LNCaP clone FGC (cell line): ENCODE results near the gene AP1S1.

ENCODE experiments used
- DNase-seq: peaks from one replicate; pipeline ENCODE4 v3.0.0-alpha.2; 2011; ENCODE audit warnings: low read depth
- H3K4me3 ChIP-seq: 2 replicates; pipeline ENCODE4 v1.5.1; 2011; ENCODE audit warnings: mild to moderate bottlenecking, low read depth, low read length, control low read depth
- TF ChIP-seq, protein P1 (sequence below): IDR thresholded peaks from 2 replicates; pipeline ENCODE4 v1.5.1; 2012; ENCODE audit warnings: mild to moderate bottlenecking; ENCODE audit not compliant: control insufficient read depth, insufficient read depth; ENCODE audit errors: extremely low read depth

AP1S1 gene

GRCh38 chr7:101180130-101180755 is 26.0 kb downstream of the AP1S1 start, which contains the start of gene NAT16:
TSS of gene NAT16 (minus strand) at chr7:101180293. CDS start at chr7:101174807, 5,486 bp downstream.
- no peak for DNase-seq
- TF ChIP-seq, protein P1, sequence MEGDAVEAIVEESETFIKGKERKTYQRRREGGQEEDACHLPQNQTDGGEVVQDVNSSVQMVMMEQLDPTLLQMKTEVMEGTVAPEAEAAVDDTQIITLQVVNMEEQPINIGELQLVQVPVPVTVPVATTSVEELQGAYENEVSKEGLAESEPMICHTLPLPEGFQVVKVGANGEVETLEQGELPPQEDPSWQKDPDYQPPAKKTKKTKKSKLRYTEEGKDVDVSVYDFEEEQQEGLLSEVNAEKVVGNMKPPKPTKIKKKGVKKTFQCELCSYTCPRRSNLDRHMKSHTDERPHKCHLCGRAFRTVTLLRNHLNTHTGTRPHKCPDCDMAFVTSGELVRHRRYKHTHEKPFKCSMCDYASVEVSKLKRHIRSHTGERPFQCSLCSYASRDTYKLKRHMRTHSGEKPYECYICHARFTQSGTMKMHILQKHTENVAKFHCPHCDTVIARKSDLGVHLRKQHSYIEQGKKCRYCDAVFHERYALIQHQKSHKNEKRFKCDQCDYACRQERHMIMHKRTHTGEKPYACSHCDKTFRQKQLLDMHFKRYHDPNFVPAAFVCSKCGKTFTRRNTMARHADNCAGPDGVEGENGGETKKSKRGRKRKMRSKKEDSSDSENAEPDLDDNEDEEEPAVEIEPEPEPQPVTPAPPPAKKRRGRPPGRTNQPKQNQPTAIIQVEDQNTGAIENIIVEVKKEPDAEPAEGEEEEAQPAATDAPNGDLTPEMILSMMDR = no peak
- no peak within 1 kb of the TSS for H3K4me3 ChIP-seq

GRCh38 chr7:101185258-101185839 is 31.1 kb downstream of the AP1S1 start:
- TF ChIP-seq, protein P1 = no peak
- H3K4me3 ChIP-seq = no peak overlapping the region
- DNase-seq = no peak

- TF ChIP-seq, protein P1 = no peak
- H3K4me3 ChIP-seq = no peak overlapping the region
- no peak for DNase-seq
These were observed 31.9 kb downstream of the AP1S1 start for GRCh38 chr7:101186194-101186593.

- TF ChIP-seq, protein P1 = no peak
- no peak overlapping the region for H3K4me3 ChIP-seq
- no peak for DNase-seq
These were observed 32.7 kb downstream of the AP1S1 start for GRCh38 chr7:101186844-101187428.

DNA sequence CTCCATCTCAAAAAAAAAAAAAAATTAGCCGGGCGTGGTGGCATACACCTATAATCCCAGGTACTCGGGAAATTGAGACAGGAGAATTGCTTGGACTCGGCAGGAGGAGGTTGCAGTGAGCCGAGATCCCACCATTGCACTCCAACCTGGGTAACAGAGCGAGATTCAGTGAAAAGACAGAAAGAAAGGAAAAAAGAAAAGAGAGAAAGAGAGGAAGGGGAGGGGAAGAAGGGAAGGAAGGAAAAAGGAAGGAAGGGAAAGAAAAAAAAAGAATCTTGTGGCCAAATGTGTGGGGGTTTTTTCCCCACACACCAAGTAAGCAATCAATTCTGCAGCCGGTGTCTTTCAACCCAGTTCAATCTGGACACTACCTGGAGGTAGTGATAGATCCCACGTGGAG is 34.8 kb downstream of the AP1S1 start:
- no peak for DNase-seq
- no peak overlapping the region for H3K4me3 ChIP-seq
- TF ChIP-seq, protein P1 = no peak

- no peak overlapping the region for H3K4me3 ChIP-seq
- TF ChIP-seq, protein P1 = no peak
- no peak for DNase-seq
These were observed 41.6 kb downstream of the AP1S1 start for GRCh38 chr7:101195884-101196283.
